Rectal smooth muscle tissue (tissue), 1 donor: ENCODE results near the gene MBD3L2.
"Not testable (repeated sequence)": the region's sequence is repeated elsewhere in the genome, so short reads cannot be mapped to it uniquely, and the experiment has no call there.

ENCODE experiments used
- H3K27ac ChIP-seq: one replicate; pipeline ENCODE4 v1.7.0; 2013; ENCODE audit warnings: low read depth, low read length, inconsistent platforms
- H3K27me3 ChIP-seq: one replicate; pipeline ENCODE4 v1.7.0; 2013; ENCODE audit warnings: low read length; ENCODE audit not compliant: control insufficient read depth, insufficient read depth
- H3K36me3 ChIP-seq: one replicate; pipeline ENCODE4 v1.7.0; 2013; ENCODE audit warnings: low read length; ENCODE audit not compliant: control insufficient read depth, insufficient read depth
- H3K4me1 ChIP-seq: one replicate; pipeline ENCODE4 v1.7.0; 2013; ENCODE audit warnings: low read length; ENCODE audit not compliant: control insufficient read depth, insufficient read depth
- H3K4me3 ChIP-seq: one replicate; pipeline ENCODE4 v1.7.0; 2013; ENCODE audit warnings: low read length
- H3K9ac ChIP-seq: one replicate; pipeline ENCODE4 v1.7.0; 2013; ENCODE audit warnings: low read length

The MBD3L2 gene

DNA sequence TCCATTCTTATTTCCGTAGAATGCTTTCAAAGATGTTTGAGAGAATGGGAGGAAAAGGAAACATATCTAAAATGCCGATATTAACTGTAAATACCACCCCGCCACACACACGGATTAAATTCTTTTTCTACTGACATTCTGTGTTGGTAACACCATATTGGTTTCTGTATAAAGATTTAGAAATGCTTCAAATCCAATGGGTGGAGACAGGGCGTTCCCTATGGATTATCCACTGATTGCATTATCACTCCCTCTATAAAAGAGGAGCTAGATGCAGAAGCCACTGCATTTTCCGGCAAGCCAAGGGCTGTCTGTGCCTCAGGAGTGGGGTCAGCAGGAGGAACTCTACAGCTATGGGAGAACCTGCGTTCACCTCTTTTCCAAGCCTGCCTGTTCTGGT is at the start of gene MBD3L2:
Gene MBD3L2 (plus strand): TSS at position 301 of the 400 bp plus-strand sequence. CDS start 53 bp downstream, at position 354.
- not testable (repeated sequence) for H3K4me1 ChIP-seq, H3K9ac ChIP-seq, H3K27ac ChIP-seq, H3K4me3 ChIP-seq, H3K27me3 ChIP-seq, H3K36me3 ChIP-seq

DNA sequence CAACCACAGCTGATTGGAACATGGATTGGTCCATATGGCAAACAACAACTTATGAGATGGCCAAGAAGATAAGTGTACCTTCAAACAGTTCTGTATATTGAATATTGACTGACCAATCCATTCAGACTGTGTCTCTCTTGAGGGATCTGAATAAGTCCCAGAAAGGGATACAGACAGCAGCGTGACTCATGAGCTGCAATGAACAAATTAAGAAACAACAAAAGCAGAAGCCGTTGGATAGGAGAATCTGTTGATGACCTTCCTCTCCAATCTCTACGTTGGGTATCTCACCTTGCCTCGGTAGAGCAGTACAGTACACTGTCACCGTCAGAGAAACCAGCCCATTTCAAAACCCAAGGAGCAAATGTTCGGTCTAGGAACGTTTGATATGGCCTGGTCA is 49.2 kb upstream of the MBD3L2 start:
- Histone ChIP-seq H3K36me3 (no peaks in the 10 kb centered on the region), H3K4me1 (no peaks in the 10 kb centered on the region), H3K27ac (no peak overlapping the region), H3K27me3 (no peaks in the 10 kb centered on the region), H3K9ac (no peak overlapping the region), H3K4me3 (no peak overlapping the region)

DNA sequence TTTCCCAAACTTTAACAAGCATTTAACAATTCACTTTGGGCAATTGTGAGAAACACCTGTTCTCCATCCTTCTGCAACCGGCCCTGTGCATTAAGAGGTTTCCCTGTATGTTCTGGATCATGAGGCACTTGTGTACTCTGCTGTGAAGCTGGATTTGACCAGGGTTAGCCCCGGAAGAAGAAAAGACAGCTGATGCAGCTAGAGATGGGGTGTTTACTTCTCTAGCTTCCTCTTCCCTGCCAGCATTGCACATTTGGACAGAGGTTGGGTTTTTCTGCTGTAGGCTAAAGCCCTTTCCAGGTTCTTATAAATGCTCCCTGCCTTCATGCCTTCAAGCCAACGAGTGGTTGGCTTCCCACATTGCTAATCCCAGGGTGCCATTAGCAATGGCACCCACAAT is 48.8 kb upstream of the MBD3L2 start:
- no peak overlapping the region for H3K27ac ChIP-seq
- no peaks in the 10 kb centered on the region for H3K27me3 ChIP-seq
- H3K36me3 ChIP-seq = no peaks in the 10 kb centered on the region
- H3K9ac ChIP-seq = no peak overlapping the region
- no peak overlapping the region for H3K4me3 ChIP-seq
- H3K4me1 ChIP-seq = no peaks in the 10 kb centered on the region

DNA sequence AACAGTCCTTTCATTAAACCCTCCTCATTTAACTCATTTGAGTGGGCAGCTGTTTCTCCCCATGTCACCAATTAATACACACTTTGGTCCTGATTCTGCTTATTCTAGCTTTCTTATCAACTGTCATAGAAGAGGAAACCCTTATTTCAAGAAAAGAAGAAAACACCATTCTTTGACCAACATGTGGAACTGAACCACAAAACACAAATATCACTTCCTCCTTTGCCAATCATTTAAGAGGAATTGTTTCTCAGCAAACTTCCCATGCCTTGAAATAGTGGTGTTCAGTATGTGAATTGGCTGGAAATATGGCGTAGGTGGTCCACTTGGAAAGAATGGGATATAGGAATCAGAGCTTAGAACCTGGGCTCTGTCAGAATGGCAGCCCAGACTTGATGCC is 48.3 kb upstream of the MBD3L2 start:
- Histone ChIP-seq H3K27me3 (no peaks in the 10 kb centered on the region), H3K27ac (no peak overlapping the region), H3K4me3 (no peak overlapping the region), H3K36me3 (no peaks in the 10 kb centered on the region), H3K9ac (no peak overlapping the region), H3K4me1 (no peaks in the 10 kb centered on the region)

DNA sequence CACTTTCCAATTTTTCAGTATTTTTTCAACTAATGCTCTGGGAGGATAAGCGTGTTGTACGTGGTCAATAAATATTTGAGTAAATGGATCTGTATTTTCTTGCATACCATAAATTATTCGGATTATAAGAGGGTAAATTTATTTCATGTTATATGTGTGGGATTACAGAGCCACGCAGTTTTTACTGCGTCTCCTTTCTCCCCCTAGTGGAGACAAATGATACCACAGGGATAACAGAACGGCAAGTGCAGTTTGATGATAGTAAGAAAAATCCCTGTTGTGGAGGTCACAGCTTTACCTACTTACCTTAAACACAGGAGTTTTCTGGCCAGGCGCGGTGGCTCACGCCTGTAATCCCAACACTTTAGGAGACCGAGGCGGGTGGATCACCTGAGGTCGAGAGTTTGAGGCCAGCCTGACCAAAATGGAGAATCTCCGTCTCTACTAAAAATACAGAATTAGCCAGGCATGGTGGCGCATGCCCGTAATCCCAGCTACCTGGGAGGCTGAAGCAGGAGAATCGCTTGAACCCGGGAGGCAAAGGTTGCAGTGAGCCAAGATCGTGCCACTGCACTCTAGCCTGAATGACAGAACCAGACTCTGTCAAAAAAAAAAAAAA is 44.7 kb upstream of the MBD3L2 start:
- H3K36me3 ChIP-seq = no peaks in the 10 kb centered on the region
- no peaks in the 10 kb centered on the region for H3K27me3 ChIP-seq
- H3K9ac ChIP-seq = no peak overlapping the region
- H3K4me3 ChIP-seq = no peak overlapping the region
- no peaks in the 10 kb centered on the region for H3K4me1 ChIP-seq
- H3K27ac ChIP-seq = no peak overlapping the region

DNA sequence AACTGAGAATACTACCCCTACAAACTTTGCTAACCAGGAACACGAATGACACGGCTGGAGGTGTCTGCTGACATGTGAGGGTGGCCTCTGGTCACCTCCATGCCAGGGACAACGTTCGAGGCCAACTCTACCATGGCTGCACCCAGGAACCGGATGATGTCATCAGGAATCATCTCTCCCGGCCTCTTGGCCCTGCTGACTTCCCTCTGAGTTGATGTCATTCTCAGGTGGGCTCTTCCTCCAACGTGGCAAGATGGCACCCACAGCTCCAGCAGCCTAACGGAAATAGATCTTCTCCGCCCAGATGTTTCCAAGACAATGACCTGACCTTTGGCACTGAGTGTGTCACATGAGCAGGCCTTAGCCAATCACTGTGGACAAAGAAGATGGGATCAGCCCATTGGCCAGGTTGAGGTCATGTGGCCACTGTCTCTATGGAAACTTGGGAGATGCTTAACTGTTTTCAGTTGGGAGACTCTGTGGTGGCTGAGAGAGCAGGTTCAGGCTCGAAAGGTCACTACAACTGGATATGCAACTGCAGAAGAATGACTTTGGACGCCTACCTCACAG is 42.9 kb upstream of the MBD3L2 start:
- Histone ChIP-seq H3K36me3 (no peaks in the 10 kb centered on the region), H3K9ac (no peak overlapping the region), H3K27me3 (no peaks in the 10 kb centered on the region), H3K4me3 (no peak overlapping the region), H3K27ac (no peak overlapping the region), H3K4me1 (no peaks in the 10 kb centered on the region)

DNA sequence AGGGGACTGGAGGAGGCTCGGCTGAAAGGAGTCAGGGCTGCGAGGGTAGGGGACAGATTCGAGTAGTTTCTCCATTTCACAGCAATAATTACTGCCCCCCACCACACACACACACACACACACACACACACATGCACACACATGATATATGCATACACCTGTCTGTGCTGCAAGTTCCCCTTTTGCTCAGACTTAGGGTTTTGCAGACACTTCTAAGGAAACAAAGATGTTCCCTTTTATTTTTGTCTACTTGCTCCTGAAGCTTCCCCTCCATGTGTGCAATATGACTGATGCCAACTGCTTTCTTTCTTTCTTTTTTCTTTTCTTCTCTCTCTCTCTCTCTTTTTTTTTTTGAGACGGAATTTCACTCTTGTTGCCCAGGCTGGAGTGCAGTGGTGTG is 41.3 kb upstream of the MBD3L2 start:
- Histone ChIP-seq H3K4me1 (no peaks in the 10 kb centered on the region), H3K27me3 (no peaks in the 10 kb centered on the region), H3K27ac (no peak overlapping the region), H3K36me3 (no peaks in the 10 kb centered on the region), H3K9ac (no peak overlapping the region), H3K4me3 (no peak overlapping the region)

DNA sequence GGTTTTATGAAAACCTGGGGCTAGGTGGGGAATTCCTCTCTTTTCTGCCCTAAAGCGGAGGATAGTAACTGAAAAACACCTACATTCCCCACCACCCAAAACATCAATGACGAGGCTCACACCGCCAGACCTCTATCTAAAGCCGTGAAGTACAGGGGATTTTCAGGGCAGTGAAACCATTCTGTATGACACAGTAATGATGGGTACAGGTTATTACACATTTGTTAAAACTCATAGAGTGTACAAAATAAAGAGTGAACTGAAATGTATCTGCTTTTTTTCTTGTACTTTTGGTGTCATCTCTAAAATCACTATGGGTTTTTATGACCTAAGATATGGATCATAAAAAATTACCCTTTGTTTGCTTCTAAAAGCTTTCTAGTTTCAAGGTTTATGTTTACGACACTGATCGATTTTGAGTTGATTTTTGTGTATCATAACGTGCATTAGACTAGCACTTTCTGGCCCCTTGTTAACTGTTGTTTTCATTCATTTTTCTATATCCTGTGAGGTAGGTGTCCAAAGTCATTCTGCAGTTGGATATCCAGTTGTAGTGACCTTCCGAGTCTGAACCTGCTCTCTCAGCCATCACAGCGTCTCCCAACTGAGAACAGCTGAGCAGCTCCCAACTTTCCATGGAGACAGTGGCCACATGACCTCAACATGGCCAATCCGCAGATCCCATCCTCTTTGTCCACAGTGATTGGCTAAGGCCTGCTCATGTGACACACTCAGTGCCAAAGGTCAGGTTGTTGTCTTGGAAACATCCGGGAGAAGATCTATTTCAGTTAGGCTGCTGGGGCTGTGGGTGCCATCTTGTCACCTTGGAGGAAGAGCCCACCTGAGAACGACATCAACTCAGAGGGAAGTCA is 38.2 kb upstream of the MBD3L2 start:
- Histone ChIP-seq H3K4me1 (no peaks in the 10 kb centered on the region), H3K27ac (no peak overlapping the region)

DNA sequence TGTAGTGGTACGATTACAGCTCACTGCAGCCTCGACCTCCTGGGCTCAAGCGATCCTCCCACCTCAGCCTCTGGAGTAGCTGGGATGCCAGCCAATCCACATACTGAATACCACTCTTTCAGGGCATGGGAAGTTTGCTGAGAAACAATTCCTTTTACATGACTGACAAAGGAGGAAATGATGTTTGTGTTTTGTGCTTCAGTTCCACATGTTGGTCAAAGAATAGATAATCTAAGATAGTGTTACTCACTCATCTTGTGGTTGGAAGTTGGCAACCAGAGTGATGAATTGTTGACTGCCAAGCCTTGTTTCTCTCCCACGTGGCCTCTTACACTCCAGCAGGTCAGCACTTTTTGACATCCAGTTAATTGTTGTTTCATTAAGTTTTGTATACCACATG is 35.4 kb upstream of the MBD3L2 start:
- Histone ChIP-seq H3K27ac (no peak overlapping the region), H3K27me3 (no peaks in the 10 kb centered on the region), H3K9ac (no peak overlapping the region), H3K36me3 (no peaks in the 10 kb centered on the region), H3K4me3 (no peak overlapping the region), H3K4me1 (no peaks in the 10 kb centered on the region)

More for the DNA sequence above, 38.2 kb upstream of the MBD3L2 start:
- no peak overlapping the region for H3K9ac ChIP-seq
- H3K36me3 ChIP-seq = no peaks in the 10 kb centered on the region
- no peak overlapping the region for H3K4me3 ChIP-seq
- H3K27me3 ChIP-seq = no peaks in the 10 kb centered on the region

DNA sequence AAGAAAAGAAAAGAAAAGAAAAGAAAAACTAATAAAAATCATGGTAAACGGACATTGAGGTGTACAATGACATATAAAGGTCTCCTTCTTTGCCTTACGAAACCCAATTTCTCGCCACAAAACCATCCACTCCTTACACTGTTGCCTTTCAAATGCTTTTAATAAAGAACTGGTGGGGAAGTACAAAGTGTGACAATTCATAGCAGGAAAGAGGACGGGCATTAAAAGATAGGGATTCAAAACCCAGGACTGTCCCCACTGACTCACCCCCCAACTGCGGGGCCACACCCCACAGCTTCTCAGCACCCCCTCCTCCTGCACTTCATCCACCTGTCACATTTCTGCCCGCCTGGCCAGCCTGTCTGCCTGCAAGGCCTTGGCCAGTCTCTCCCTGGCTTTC is 30.3 kb upstream of the MBD3L2 start:
- H3K4me3 ChIP-seq = no peak overlapping the region
- no peaks in the 10 kb centered on the region for H3K4me1 ChIP-seq
- no peaks in the 10 kb centered on the region for H3K27me3 ChIP-seq
- H3K27ac ChIP-seq = no peak overlapping the region
- H3K9ac ChIP-seq = no peak overlapping the region
- H3K36me3 ChIP-seq = no peaks in the 10 kb centered on the region

DNA sequence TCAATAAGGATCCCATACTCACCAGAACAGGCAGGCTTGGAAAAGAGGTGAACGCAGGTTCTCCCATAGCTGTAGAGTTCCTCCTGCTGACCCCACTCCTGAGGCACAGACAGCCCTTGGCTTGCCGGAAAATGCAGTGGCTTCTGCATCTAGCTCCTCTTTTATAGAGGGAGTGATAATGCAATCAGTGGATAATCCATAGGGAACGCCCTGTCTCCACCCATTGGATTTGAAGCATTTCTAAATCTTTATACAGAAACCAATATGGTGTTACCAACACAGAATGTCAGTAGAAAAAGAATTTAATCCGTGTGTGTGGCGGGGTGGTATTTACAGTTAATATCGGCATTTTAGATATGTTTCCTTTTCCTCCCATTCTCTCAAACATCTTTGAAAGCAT is 27.8 kb upstream of the MBD3L2 start, which contains the start of gene MBD3L2B:
Gene MBD3L2B (minus strand): TSS at position 101 of the 400 bp plus-strand sequence. CDS start 34 bp downstream, at position 67.
- not testable (repeated sequence) for H3K9ac ChIP-seq, H3K27me3 ChIP-seq, H3K4me1 ChIP-seq, H3K36me3 ChIP-seq, H3K27ac ChIP-seq, H3K4me3 ChIP-seq

DNA sequence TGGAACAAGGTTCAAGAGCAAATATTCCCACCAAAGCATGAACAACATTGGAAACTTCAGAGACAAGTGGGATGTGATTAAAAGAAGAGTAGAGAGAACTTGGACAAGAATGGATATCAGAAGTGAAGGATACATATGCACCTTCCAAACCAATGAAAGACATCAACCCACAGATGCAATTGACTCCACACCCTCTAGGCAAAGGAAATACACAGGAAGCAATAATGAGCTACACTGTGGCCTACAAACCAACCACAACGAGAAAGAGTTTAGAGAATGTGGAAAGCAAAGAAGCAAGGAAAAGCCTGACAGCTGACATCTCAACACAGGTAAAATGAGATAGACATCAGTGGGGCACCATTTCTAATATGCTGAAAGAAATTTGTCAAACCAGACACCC is 20.3 kb upstream of the MBD3L2 start:
- not testable (repeated sequence) for H3K27me3 ChIP-seq, H3K9ac ChIP-seq, H3K36me3 ChIP-seq, H3K4me3 ChIP-seq, H3K4me1 ChIP-seq, H3K27ac ChIP-seq
